ENCODE data around the gene RPS6KA2. TPM values are rescaled to one million over a fixed set of nuclear protein-coding genes. Genes with fewer than 3 reads are reported as not detected.

RPS6KA2 gene
- total RNA-seq (2014; rRNA removed; shearing (Covaris generic)) (42.0 and 45.1 TPM in 2 replicates), polyA plus RNA-seq (2016; fragmentation: Nextera tagmentation; extraction: Ambion mirVana) (44.0 and 49.0 TPM in 2 replicates)

DNA sequence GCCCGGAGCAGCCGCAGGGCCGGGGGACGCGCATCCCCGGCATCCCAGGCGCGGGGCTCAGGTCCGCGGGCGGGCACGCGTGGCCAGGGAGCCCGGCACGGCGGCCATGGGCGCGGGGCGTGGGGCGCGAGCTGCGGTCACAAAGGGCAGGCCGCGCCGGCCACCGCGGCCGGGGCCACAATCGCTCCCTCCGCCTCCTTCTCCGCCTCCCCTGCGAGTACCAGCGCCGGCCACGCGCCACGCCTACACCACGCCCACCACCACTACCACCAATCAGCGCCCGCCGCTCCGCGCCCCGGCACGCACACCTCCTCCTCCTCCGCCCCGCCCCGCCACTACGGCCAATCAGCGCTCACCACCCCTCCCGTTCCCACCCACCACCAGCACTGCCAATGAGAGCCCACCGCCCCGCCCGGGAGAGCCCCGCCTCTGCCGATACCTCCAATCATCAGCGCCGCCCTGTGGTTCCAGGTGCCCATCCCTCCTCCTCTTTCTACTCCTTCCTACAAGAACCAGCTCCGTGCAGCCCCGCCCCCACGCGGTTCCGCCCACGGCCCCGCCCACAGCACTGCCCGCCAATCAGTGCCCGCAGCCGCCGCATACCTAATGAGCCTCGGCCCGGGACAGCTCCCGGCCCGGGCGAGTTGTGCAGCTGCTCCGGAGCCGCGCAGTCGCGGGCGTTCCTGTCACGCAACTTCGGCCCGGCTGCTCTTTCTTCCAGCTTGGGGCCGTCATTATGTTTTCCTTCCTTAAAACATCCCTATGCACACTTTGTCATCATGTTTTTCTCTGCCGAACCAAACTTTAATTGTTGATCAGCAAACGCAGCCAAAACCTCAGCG is at the start of gene RPS6KA2:
TSS of gene RPS6KA2 (minus strand) at position 219 of the 842 bp plus-strand sequence. CDS start 232 bp downstream, outside the sequence.
- peak within 1 kb of the TSS; percentile 99 for H3K4me3 ChIP-seq
- H3K36me3 ChIP-seq (ENCODE audit: low read depth) = no peaks in the 10 kb centered on the region
- H4K20me1 ChIP-seq (ENCODE audit: insufficient read depth) = no peaks in the 10 kb centered on the region
- peak; percentile 99 for DNase-seq
- H3K4me1 ChIP-seq (ENCODE audit: insufficient read depth) = peaks cover 48% of the 10 kb centered on the region
- H3K4me2 ChIP-seq (ENCODE audit: unreplicated experiment) = peak within 1 kb of the TSS; percentile 99
- peak within 1 kb of the TSS; percentile 83 for H2AFZ ChIP-seq
- peak within 1 kb of the TSS; percentile 93 for H3K9ac ChIP-seq
- 0 to 1% methylated on average over 36 to 81 of the region's 87 CpGs for WGBS, 2 experiments (ENCODE audit: low coverage in 1 of 2, low lambda C conversion rate in 2 of 2, missing lambda C conversion rate in 2 of 2)
- peaks cover 35% of the 10 kb centered on the region for H3F3A ChIP-seq (ENCODE audit: insufficient read depth)
- no peaks in the 10 kb centered on the region for H3K27me3 ChIP-seq (replicated peaks; ENCODE audit: insufficient read depth)
- peaks cover 31% of the 10 kb centered on the region for H3K79me2 ChIP-seq (ENCODE audit: insufficient read depth)
- no peak for TF ChIP-seq EZH2 (IDR thresholded peaks at IDR 0.05; ENCODE audit: insufficient read depth, poor library complexity, severe bottlenecking)
- no peak for TF ChIP-seq EZH2phosphoT487 (IDR thresholded peaks at IDR 0.05; ENCODE audit: insufficient read depth, low read depth)
- H3K9me2 ChIP-seq (ENCODE audit: insufficient read depth) = no peaks in the 10 kb centered on the region
- peak within 1 kb of the TSS; percentile 93 for H3K27ac ChIP-seq
- in situ Hi-C loops (cut with MboI) = no loop called here
- H3K9me3 ChIP-seq (ENCODE audit: low read depth) = no peaks in the 10 kb centered on the region

DNA sequence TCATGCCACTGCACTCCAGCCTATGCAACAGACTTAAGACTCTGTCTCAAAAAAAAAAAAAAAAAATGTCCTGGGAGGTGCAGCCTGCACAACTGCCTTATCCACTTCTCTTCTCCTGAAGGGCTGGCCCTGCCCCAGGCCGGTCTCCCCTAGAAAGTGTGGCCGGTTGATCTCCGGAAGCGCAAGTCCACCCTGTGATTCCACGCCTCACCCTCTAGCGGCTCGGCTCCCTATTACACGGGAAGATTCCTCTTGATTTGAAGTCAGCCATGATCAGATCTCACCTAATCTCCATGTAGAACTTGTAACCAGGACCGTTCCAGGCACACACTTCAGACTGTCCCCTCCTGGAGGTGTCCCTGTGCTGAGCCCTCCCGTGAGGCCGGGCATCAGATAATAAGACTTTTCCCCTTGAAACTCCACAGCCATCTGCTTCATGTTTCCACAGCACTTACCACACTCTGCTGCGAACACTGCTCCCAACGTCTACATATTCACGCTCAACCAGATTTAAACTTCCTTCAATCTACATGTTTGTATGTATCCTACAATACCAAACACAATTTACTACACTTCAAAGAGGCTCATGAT is 49.3 kb upstream of the RPS6KA2 start:
- H3F3A ChIP-seq (ENCODE audit: insufficient read depth) = no peaks in the 10 kb centered on the region
- no peaks in the 10 kb centered on the region for H3K36me3 ChIP-seq (ENCODE audit: low read depth)
- H2AFZ ChIP-seq = no peak overlapping the region
- no peak for DNase-seq
- H3K79me2 ChIP-seq (ENCODE audit: insufficient read depth) = no peaks in the 10 kb centered on the region
- H3K4me2 ChIP-seq (ENCODE audit: unreplicated experiment) = no peak overlapping the region
- no peak overlapping the region for H3K4me3 ChIP-seq
- 76% methylated on average over 14 of the region's 14 CpGs for WGBS, 2 experiments (ENCODE audit: low coverage in 1 of 2, low lambda C conversion rate in 2 of 2, missing lambda C conversion rate in 2 of 2)
- no peak for TF ChIP-seq EZH2 (IDR thresholded peaks at IDR 0.05; ENCODE audit: insufficient read depth, poor library complexity, severe bottlenecking)
- no peak for TF ChIP-seq EZH2phosphoT487 (IDR thresholded peaks at IDR 0.05; ENCODE audit: insufficient read depth, low read depth)
- H3K9me2 ChIP-seq (ENCODE audit: insufficient read depth) = no peaks in the 10 kb centered on the region
- H3K4me1 ChIP-seq (ENCODE audit: insufficient read depth) = no peaks in the 10 kb centered on the region
- H3K27ac ChIP-seq = no peak overlapping the region
- in situ Hi-C loops (cut with MboI) = no loop called here
- no peaks in the 10 kb centered on the region for H3K9me3 ChIP-seq (ENCODE audit: low read depth)
- no peak overlapping the region for H3K9ac ChIP-seq
- no peaks in the 10 kb centered on the region for H4K20me1 ChIP-seq (ENCODE audit: insufficient read depth)
- H3K27me3 ChIP-seq (replicated peaks; ENCODE audit: insufficient read depth) = peaks cover 25% of the 10 kb centered on the region

DNA sequence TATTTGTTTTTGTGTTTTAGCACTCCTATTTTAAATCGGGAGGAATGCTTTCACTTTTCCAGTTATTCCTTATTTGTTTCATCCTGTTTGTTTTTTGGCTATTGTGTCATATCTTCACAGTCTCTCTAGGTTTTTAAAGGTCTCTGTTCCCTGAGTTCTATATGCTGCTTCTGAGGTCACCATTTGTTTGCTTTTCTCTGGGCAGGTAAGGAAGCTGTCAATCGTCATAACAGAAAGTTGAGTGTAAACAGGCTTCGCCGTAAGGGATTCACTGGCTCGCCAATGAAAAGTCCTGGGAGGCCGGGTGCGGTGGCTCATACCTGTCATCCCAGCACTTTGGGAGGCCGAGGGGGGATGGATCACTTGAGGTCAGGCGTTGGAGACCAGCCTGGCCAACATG is 48.7 kb upstream of the RPS6KA2 start:
- 68 to 71% methylated on average over 9 of the region's 9 CpGs for WGBS, 2 experiments (ENCODE audit: low coverage in 1 of 2, low lambda C conversion rate in 2 of 2, missing lambda C conversion rate in 2 of 2)
- H3K9me2 ChIP-seq (ENCODE audit: insufficient read depth) = no peaks in the 10 kb centered on the region

DNA sequence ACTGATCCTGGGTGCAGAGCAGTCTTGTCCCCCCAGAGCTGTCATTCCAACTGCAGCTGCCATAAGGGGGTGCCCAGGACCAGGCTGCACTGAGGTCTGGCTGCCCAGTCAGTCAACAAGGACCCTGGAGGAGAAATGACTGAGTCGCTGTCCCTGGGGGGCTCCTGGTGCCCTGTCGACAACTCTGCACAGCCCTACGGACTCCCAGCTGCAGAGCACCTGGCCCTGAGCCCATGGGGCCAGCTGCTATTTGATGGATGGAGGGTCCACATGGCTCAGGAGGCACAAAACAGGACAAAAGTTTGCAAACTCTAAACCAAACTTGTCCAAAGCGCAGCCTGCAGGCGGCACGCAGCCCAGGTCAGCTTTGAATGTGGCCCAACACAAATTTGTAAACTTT is 46.3 kb upstream of the RPS6KA2 start:
- no peak for DNase-seq
- H3K79me2 ChIP-seq (ENCODE audit: insufficient read depth) = no peaks in the 10 kb centered on the region

More for the DNA sequence above, 48.7 kb upstream of the RPS6KA2 start:
- DNase-seq = no peak
- H3K79me2 ChIP-seq (ENCODE audit: insufficient read depth) = no peaks in the 10 kb centered on the region
- no peaks in the 10 kb centered on the region for H3K36me3 ChIP-seq (ENCODE audit: low read depth)
- no peak for TF ChIP-seq EZH2phosphoT487 (IDR thresholded peaks at IDR 0.05; ENCODE audit: insufficient read depth, low read depth)
- no peak for TF ChIP-seq EZH2 (IDR thresholded peaks at IDR 0.05; ENCODE audit: insufficient read depth, poor library complexity, severe bottlenecking)
- H3K27me3 ChIP-seq (replicated peaks; ENCODE audit: insufficient read depth) = peaks cover 28% of the 10 kb centered on the region
- H3K27ac ChIP-seq = no peak overlapping the region
- no peaks in the 10 kb centered on the region for H3K9me3 ChIP-seq (ENCODE audit: low read depth)
- no peaks in the 10 kb centered on the region for H3K4me1 ChIP-seq (ENCODE audit: insufficient read depth)
- in situ Hi-C loops (cut with MboI) = no loop called here
- no peak overlapping the region for H3K4me2 ChIP-seq (ENCODE audit: unreplicated experiment)
- no peak overlapping the region for H3K4me3 ChIP-seq
- H3F3A ChIP-seq (ENCODE audit: insufficient read depth) = no peaks in the 10 kb centered on the region
- no peak overlapping the region for H2AFZ ChIP-seq
- H3K9ac ChIP-seq = no peak overlapping the region
- H4K20me1 ChIP-seq (ENCODE audit: insufficient read depth) = no peaks in the 10 kb centered on the region

More for the DNA sequence above, 46.3 kb upstream of the RPS6KA2 start:
- WGBS, 2 experiments (ENCODE audit: low coverage in 1 of 2, low lambda C conversion rate in 2 of 2, missing lambda C conversion rate in 2 of 2) = 50 to 56% methylated on average over 6 of the region's 6 CpGs
- H3K9ac ChIP-seq = no peak overlapping the region
- no peaks in the 10 kb centered on the region for H4K20me1 ChIP-seq (ENCODE audit: insufficient read depth)
- no peak overlapping the region for H3K4me2 ChIP-seq (ENCODE audit: unreplicated experiment)
- H3F3A ChIP-seq (ENCODE audit: insufficient read depth) = no peaks in the 10 kb centered on the region
- H3K36me3 ChIP-seq (ENCODE audit: low read depth) = no peaks in the 10 kb centered on the region
- no peak overlapping the region for H3K27ac ChIP-seq
- TF ChIP-seq EZH2 (IDR thresholded peaks at IDR 0.05; ENCODE audit: insufficient read depth, poor library complexity, severe bottlenecking) (no peak), EZH2phosphoT487 (IDR thresholded peaks at IDR 0.05; ENCODE audit: insufficient read depth, low read depth) (no peak)
- no peak overlapping the region for H3K4me3 ChIP-seq
- H3K27me3 ChIP-seq (replicated peaks; ENCODE audit: insufficient read depth) = peaks cover 31% of the 10 kb centered on the region
- no peaks in the 10 kb centered on the region for H3K9me3 ChIP-seq (ENCODE audit: low read depth)
- no peaks in the 10 kb centered on the region for H3K9me2 ChIP-seq (ENCODE audit: insufficient read depth)
- H2AFZ ChIP-seq = no peak overlapping the region
- in situ Hi-C loops (cut with MboI) = no loop called here
- no peaks in the 10 kb centered on the region for H3K4me1 ChIP-seq (ENCODE audit: insufficient read depth)

Data from GM23248 (cell line).